Activated naive CD4-positive, alpha-beta T cell treated with Interleukin-2 at 50 U/mL for 16 hours (primary cell): ENCODE data around the gene MYADM.

Experiments
- DNase-seq: peaks from one replicate; pipeline ENCODE4 v3.0.0-alpha.2; 2020

Gene MYADM

DNA sequence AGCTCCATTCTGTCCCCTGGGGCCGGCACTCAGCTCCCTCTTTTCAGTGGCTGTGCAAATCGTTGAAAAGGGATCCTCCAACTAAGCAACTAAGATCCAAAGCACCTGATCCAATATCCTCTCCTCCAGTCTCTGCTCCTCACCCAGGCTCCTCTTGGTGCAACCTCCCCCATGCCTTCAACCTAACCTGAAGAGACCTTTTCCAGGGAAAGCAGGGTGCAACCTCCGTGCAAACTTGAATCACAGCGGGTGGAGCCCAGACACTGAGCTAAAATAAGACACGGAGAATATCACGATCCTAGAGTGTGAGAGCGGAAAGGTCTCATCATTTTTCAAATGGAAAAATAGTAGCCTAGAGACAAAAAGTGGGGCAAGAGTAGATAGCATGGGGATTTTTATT, 49.7 kb downstream of the MYADM start:
- DNase-seq: no peak
